Stimulated activated CD8-positive, alpha-beta memory T cell treated with anti-CD3 and anti-CD28 coated beads, Interleukin-7, amount 100 ng/mL, for 24 hours (primary cell): ENCODE measurements around the gene GALNT18.
"Not testable (repeated sequence)": the region's sequence is repeated elsewhere in the genome, so short reads cannot be mapped to it uniquely, and the experiment has no call there.

ENCODE experiments used
- DNase-seq: peaks from one replicate; pipeline ENCODE4 v3.0.0-alpha.2; 2020; ENCODE audit warnings: low read depth

Gene GALNT18

GRCh38 chr11:11458485-11458884, 163.3 kb downstream of the GALNT18 start:
- DNase-seq: no peak

GRCh38 chr11:11458001-11458400, 163.8 kb downstream of the GALNT18 start:
- DNase-seq: no peak

DNA sequence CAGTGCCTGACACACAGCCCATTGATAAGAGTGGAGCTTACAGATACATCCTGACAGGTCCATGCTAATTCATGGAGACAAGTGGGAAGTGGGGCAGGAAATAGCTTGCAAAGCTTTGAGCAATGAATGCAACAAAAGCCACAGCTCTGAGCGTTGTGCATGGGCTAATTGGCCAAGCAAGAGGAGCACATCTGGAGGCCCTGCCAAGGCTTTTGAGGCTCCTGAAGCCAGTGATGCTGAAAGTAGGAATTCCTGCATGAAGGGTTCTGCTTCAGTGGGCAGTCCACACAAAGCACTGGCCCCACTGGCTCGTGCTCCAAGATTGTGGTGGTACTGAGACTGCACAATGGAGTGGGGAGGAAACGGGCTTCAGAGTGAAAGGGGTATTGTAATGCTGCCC, 164.9 kb downstream of the GALNT18 start:
- no peak for DNase-seq

GRCh38 chr11:11454671-11455223, 167.1 kb downstream of the GALNT18 start:
- DNase-seq: no peak

GRCh38 chr11:11451501-11452005, 170.3 kb downstream of the GALNT18 start:
- no peak for DNase-seq

- no peak for DNase-seq
Observed at GRCh38 chr11:11450744-11451362, 171.0 kb downstream of the GALNT18 start.

GRCh38 chr11:11449327-11449726, 172.5 kb downstream of the GALNT18 start:
- no peak for DNase-seq

- no peak for DNase-seq
Observed at GRCh38 chr11:11448626-11449025, 173.2 kb downstream of the GALNT18 start.

DNA sequence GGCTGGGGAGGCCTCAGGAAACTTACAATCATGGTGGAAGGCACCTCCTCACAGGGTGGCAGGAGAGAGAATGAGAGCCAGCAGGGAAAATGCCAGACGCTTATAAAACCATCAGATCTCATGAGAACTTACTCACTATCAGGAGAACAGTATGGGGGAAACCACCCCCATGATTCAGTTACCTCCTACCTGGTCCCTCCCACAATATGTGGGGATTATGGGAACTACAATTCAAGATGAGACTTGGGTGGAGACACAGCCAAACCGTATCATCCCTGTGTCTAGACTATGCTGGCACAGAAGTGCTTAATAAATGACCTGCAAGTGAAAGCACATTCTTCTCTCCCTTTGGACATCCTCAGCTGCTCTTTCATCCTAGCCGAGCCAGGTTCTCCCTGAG, 174.2 kb downstream of the GALNT18 start:
- not testable (repeated sequence) for DNase-seq

DNA sequence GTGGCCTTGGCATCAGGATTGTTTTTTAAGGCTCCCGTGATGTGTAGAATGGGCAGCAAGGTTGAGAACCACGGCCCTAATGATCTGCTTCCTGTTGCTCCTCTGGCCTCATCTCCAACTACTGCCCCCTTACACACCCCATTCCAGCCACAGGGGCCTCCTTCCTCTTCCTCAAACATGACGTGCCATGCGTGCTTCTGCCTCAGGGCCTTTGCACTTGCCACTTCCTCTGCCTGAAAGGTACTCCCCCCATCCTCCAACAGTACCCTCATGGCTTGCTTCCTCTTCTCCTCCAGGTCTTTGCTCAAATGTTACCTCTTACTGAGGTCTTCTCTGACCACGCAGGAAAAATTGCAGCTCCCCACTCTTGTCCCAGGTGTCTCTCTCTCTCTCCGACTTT, 174.8 kb downstream of the GALNT18 start:
- DNase-seq: no peak

- no peak for DNase-seq
Observed at GRCh38 chr11:11446564-11446963, 175.2 kb downstream of the GALNT18 start.

- DNase-seq: no peak
Observed at GRCh38 chr11:11445441-11446185, 176.2 kb downstream of the GALNT18 start.

DNA sequence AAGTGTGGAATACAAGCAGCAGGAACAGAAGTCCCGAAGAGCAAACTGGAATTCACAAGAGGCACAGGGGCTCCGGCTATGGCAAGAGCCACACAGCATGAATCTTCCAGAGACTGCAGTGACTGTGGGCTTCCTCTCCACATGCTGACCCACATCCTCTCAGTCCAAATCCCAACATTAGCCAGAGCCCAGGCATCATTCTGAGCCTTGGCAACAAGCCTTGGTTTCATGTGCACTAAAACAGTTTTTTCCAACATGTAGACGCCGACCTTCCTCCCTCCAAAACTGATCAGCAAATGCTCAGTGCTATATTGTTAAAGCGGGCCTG, 177.0 kb downstream of the GALNT18 start:
- DNase-seq: no peak

- DNase-seq: no peak
Observed at GRCh38 chr11:11444027-11444803, 177.6 kb downstream of the GALNT18 start.

- DNase-seq: no peak
Observed at GRCh38 chr11:11442791-11443190, 179.0 kb downstream of the GALNT18 start.

DNA sequence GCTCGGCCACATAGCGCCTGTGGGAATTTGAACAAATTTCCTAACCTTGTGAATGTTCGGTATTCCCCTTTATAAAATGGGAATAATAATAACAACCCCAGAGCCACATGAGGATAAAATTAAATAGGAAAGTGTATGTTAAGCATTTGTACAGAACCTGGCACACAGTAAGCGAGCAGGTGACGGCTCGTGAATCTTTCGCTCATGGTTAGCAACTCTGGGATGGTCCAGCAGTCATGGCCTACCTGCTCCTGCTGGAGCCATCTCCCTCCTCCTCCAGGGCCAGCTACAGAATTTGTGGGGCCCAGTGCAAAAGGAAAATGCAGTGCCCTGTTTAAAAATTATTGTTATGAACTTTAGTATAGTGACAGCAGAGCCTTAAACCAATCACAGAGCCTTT, 180.3 kb downstream of the GALNT18 start:
- no peak for DNase-seq

DNA sequence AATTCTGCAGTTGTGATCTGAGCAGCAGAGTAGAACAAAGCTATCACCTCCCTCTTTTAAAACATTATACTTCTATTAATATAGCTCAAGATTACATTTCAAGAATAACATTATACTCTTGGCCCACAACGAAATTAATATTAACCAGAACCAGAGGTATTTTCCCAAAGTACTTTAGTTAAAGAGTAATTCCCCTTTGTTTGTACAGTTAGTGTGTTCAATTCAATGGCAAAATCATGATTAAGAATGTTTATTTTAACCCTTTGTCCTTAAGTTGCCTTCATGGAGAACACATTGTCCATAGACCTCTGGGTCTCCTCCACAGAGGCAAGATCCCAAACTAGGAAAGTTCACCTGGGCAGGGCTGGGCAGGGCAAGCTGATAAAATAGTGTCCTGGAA, 180.7 kb downstream of the GALNT18 start:
- DNase-seq: no peak

DNA sequence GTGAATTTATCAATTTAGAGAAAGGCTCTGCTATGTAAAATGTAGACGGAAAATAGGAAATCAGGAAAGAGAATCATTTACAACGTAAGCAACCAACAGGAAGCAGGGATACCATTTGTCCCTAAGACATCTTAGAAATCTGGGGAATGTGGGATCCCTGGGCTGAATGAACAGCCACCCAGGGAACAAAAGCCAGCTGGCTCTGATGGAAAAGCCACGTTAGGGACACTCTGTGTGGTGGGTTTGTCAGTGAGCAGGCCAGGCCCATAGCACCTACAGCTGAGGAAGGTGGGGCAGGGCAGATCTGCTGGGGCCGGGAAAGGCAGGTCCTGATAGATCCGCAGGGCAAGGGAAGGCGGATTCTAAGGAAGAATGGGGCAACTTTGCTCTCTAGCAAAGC, 181.7 kb downstream of the GALNT18 start:
- DNase-seq: no peak

DNA sequence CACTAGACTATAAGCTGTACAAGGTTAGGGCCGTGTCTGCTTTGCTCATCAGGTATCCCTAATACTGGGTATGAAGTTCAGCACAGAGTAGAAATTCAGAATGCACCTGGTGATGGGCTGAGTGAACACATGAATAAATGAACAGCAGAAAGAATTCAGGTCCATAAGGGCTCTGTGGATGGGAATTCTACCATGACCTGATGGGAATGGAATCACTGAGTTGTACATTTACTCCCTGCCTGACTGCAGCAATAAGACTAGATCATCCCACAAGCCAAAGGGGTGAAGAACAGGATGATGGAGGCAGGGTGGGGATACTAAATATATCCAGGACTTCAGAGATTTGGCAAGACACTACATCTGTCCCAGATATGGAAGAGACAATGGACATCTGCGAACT, 182.2 kb downstream of the GALNT18 start:
- DNase-seq: no peak

DNA sequence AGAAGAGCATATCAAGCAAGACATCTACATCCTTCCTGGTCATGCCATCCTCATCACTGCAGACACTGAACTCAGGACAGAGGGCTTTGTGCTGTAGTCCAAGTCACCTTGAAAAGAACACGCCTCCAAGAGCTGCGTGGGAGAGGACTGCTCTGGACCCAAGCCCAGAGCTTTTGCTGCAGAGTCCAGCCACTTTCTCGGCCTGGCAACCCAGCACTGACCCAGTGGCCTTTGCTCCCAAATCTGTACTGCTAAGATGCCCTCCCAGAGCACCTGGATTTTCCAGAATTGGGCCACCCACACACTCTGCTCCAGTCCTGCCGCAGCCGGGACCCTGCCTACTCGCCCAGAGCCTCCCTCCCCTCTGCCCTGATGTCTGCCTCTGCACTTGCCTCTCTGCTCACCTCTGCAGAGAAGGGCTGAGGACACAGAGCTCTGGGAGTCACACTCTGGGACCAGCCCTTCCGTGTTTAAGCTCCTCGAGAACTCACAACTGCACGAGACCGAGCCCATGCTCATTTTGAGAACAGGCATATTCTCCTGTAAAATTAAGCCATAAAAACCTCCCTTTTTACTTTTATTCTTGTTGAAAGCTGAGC, 185.0 kb downstream of the GALNT18 start:
- DNase-seq: no peak

DNA sequence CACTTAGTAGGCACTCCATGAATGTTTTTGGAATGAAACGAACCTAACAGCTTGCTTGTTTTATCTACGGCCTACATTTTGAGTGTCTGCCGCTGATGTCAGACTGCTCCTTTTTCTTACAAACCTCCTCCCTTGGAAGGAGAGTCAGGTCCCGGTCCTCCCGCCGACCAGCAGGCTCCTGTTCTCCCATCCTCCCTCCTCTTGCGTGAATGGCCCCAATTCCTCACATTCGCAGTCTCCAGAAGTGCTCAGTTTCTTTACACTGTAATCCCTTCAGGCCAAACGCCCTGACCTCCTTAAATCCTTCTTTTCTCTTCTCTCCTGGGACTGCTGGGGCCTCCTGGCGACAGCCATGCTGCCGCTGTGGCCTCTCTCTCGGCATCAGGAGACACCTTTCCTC, 186.2 kb downstream of the GALNT18 start:
- no peak for DNase-seq

DNA sequence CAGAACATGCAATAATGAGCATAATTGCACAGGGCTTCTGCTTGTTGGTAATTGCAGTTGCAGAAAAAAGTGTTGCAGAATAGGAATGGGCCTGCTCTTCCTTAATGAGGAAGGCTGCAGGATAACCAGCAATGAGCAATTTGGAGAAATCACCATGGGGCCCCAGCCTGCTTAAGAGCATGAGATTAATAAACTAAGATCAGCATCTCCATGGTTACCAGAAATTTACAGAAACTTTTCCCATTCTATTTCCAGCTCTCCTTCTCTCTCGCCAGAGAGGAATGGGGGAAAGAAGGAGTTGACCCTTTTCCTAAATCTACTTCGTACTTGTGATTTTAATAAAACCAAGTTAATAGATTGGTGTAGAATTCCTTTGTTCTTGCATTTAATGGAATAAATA, 187.8 kb downstream of the GALNT18 start:
- no peak for DNase-seq
